ENCODE results near the gene CZIB.

DNA sequence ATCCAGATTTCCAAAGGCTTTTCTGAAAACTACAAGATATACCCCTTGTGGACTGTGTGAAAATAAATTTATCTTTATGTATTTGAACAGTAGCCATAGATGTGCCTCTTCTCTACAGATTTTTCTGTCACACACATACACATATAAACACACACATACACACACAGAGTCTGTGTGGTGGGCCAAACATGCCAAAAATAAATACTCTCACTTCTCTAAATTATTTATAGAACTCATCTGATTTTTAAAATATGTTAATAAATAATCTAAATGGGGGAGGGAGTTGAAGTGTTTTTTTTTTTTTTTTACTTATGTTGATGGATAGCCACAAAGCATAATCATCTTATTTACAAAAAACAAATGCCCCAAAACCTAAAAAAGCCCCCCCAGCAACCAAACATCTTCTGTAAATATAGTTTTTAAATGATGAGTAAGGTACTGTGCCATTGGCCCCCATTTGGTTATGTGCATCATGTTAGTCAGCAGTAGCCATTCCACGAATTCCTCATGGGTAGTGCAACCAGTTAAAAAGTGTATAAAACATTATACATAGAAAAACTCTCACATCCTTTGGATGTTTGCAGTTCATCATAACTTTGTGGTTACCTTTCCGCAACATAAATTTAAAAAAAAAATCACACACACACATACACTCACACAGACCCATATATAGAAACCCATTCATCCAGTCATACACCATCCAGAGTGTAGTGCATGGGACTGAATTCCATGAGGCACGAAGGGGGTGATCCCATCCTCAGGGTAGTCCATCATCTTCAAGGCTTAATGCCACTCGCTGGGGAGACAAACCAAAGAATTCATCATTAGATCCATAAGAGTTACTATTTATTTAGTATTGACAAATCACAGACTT, 26.1 kb upstream of the CZIB start:
- no peak for TF ChIP-seq SP1 (IDR thresholded peaks at IDR 0.05; ENCODE audit: low read depth)
- no peak for TF ChIP-seq CTCF (IDR thresholded peaks at IDR 0.05 in 2 of 3, conservative IDR thresholded peaks at IDR 0.05 in 1 of 3; ENCODE audit: borderline replicate concordance in 1 of 3, insufficient read depth in 1 of 3, low read depth in 2 of 3, low read length in 2 of 3)
- no peak for TF ChIP-seq POLR2AphosphoS5 (IDR thresholded peaks at IDR 0.05; ENCODE audit: low read depth, low read length)
- TF ChIP-seq JUND (IDR thresholded peaks at IDR 0.05) = no peak
- TF ChIP-seq EGR1 (IDR thresholded peaks at IDR 0.05; ENCODE audit: low read depth) = no peak
- TF ChIP-seq SIN3A (IDR thresholded peaks at IDR 0.05; ENCODE audit: low read depth) = no peak
- no peak for TF ChIP-seq CEBPB (IDR thresholded peaks at IDR 0.05; ENCODE audit: low read depth)
- TF ChIP-seq, protein P1, sequence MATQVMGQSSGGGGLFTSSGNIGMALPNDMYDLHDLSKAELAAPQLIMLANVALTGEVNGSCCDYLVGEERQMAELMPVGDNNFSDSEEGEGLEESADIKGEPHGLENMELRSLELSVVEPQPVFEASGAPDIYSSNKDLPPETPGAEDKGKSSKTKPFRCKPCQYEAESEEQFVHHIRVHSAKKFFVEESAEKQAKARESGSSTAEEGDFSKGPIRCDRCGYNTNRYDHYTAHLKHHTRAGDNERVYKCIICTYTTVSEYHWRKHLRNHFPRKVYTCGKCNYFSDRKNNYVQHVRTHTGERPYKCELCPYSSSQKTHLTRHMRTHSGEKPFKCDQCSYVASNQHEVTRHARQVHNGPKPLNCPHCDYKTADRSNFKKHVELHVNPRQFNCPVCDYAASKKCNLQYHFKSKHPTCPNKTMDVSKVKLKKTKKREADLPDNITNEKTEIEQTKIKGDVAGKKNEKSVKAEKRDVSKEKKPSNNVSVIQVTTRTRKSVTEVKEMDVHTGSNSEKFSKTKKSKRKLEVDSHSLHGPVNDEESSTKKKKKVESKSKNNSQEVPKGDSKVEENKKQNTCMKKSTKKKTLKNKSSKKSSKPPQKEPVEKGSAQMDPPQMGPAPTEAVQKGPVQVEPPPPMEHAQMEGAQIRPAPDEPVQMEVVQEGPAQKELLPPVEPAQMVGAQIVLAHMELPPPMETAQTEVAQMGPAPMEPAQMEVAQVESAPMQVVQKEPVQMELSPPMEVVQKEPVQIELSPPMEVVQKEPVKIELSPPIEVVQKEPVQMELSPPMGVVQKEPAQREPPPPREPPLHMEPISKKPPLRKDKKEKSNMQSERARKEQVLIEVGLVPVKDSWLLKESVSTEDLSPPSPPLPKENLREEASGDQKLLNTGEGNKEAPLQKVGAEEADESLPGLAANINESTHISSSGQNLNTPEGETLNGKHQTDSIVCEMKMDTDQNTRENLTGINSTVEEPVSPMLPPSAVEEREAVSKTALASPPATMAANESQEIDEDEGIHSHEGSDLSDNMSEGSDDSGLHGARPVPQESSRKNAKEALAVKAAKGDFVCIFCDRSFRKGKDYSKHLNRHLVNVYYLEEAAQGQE (IDR thresholded peaks at IDR 0.05; ENCODE audit: low read depth) = no peak
- TF ChIP-seq MAX (IDR thresholded peaks at IDR 0.05) = no peak
- TF ChIP-seq EZH2phosphoT487 (IDR thresholded peaks at IDR 0.05; ENCODE audit: borderline replicate concordance) = no peak
- no peak for TF ChIP-seq ELF1 (IDR thresholded peaks at IDR 0.05; ENCODE audit: borderline replicate concordance, low read depth)
- no peak for TF ChIP-seq POLR2A (IDR thresholded peaks at IDR 0.05; ENCODE audit: borderline replicate concordance, extremely low read depth, insufficient read depth, insufficient read length)
- TF ChIP-seq FOSL1 (IDR thresholded peaks at IDR 0.05; ENCODE audit: low read depth) = no peak
- no peak for TF ChIP-seq YY1 (IDR thresholded peaks at IDR 0.05; ENCODE audit: extremely low read depth, insufficient replicate concordance, low read depth, low read length)

Data from HCT116 (cell line).